Measurements from ENCODE around the gene CNTN5. TPM values are rescaled to one million over a fixed set of nuclear protein-coding genes. Genes with fewer than 3 reads are reported as not detected.

The CNTN5 gene
- total RNA-seq, 2 donors from 2014 or later, result 0.78 TPM; not detected in 1

GRCh38 chr11:100008417-100008816, 987.7 kb downstream of the CNTN5 start:
- no peaks in the 10 kb centered on the region for H3K36me3 ChIP-seq (replicated peaks in 1 of 2; ENCODE audit: insufficient read depth in 1 of 2, low read depth in 2 of 2)
- no peaks in the 10 kb centered on the region for H3K27me3 ChIP-seq
- ATAC-seq (peak; percentile 80), DNase-seq (no peak)
- 30 to 32% methylated on average over 1 of the region's 1 CpG for WGBS, 2 donors
- H3K4me1 ChIP-seq, result peaks cover 42% of the 10 kb centered on the region
- no peak overlapping the region for H3K4me3 ChIP-seq
- intact Hi-C loops (cut with DNase I), result no loop called here
- no peaks in the 10 kb centered on the region for H3K9me3 ChIP-seq
- H3K27ac ChIP-seq, result peak overlapping the region in 1 of 4 donors; percentile 34
- TF ChIP-seq POLR2A (IDR thresholded peaks at IDR 0.05) (no peak), CTCF (IDR thresholded peaks at IDR 0.05) (no peak)

DNA sequence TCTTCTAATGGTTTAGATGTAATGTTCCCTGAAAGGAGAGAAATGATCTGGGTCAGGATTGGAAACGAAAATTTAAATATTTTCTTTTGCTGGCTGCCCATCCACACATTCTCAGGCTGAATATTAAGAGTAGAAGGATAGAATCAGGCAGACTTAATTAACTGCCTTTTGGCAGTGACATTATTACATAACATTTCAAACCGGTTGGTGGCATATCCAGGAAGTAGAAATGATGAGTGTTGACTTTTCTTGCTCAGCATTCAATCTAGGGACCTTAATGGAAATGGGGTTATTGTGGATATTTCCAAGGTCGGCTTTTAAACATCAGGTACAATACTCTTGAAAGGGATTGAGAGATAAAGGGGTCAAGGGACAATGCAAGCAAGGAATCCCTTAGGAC, 989.0 kb downstream of the CNTN5 start:
- ATAC-seq, result no peak
- peaks cover 42% of the 10 kb centered on the region for H3K4me1 ChIP-seq
- TF ChIP-seq CTCF (IDR thresholded peaks at IDR 0.05) (no peak), POLR2A (IDR thresholded peaks at IDR 0.05) (no peak)
- H3K4me3 ChIP-seq, result no peak overlapping the region
- no peaks in the 10 kb centered on the region for H3K27me3 ChIP-seq
- 24 to 38% methylated on average over 3 of the region's 3 CpGs for WGBS, 2 donors
- no peaks in the 10 kb centered on the region for H3K9me3 ChIP-seq
- peak overlapping the region in 1 of 4 donors; percentile 46 for H3K27ac ChIP-seq
- H3K36me3 ChIP-seq (replicated peaks in 1 of 2; ENCODE audit: insufficient read depth in 1 of 2, low read depth in 2 of 2), result no peaks in the 10 kb centered on the region
- no peak for DNase-seq
- intact Hi-C loops (cut with DNase I), result no loop called here

GRCh38 chr11:100010393-100010792, 989.6 kb downstream of the CNTN5 start:
- no peak overlapping the region for H3K4me3 ChIP-seq
- no peak overlapping the region for H3K27ac ChIP-seq

GRCh38 chr11:100011697-100012096, 990.9 kb downstream of the CNTN5 start:
- Histone ChIP-seq H3K27ac (peak overlapping the region in 1 of 4 donors; percentile 5), H3K4me1 (peaks cover 42% of the 10 kb centered on the region), H3K4me3 (no peak overlapping the region), H3K9me3 (no peaks in the 10 kb centered on the region), H3K27me3 (no peaks in the 10 kb centered on the region), H3K36me3 (replicated peaks in 1 of 2; ENCODE audit: insufficient read depth in 1 of 2, low read depth in 2 of 2) (no peaks in the 10 kb centered on the region)
- no peak for TF ChIP-seq CTCF (IDR thresholded peaks at IDR 0.05)
- no peak for TF ChIP-seq POLR2A (IDR thresholded peaks at IDR 0.05)
- 0 to 9% methylated on average over 1 of the region's 1 CpG for WGBS, 2 donors
- DNase-seq (peak in 1 of 4 donors; percentile 6), ATAC-seq (no peak)
- intact Hi-C loops (cut with DNase I), result no loop called here

More at GRCh38 chr11:100010393-100010792, 989.6 kb downstream of the CNTN5 start:
- Histone ChIP-seq H3K27me3 (no peaks in the 10 kb centered on the region), H3K36me3 (replicated peaks in 1 of 2; ENCODE audit: insufficient read depth in 1 of 2, low read depth in 2 of 2) (no peaks in the 10 kb centered on the region), H3K9me3 (no peaks in the 10 kb centered on the region), H3K4me1 (peaks cover 42% of the 10 kb centered on the region)
- intact Hi-C loops (cut with DNase I), result no loop called here
- no peak for DNase-seq
- 51 to 93% methylated on average over 3 of the region's 3 CpGs for WGBS, 2 donors
- TF ChIP-seq POLR2A (IDR thresholded peaks at IDR 0.05), result no peak
- no peak for TF ChIP-seq CTCF (IDR thresholded peaks at IDR 0.05)
- ATAC-seq, result no peak

- WGBS, 2 donors, result 52 to 70% methylated on average over 1 of the region's 1 CpG
- TF ChIP-seq POLR2A (IDR thresholded peaks at IDR 0.05) (no peak), CTCF (IDR thresholded peaks at IDR 0.05) (no peak)
- no peak for ATAC-seq
- H3K27ac ChIP-seq, result no peak overlapping the region
- intact Hi-C loops (cut with DNase I), result no loop called here
- peaks cover 35% of the 10 kb centered on the region for H3K4me1 ChIP-seq
- H3K9me3 ChIP-seq, result no peaks in the 10 kb centered on the region
- H3K27me3 ChIP-seq, result no peaks in the 10 kb centered on the region
- no peak overlapping the region for H3K4me3 ChIP-seq
- DNase-seq, result no peak
- no peaks in the 10 kb centered on the region for H3K36me3 ChIP-seq (replicated peaks in 1 of 2; ENCODE audit: insufficient read depth in 1 of 2, low read depth in 2 of 2)
Measured at GRCh38 chr11:100013011-100013410, 992.3 kb downstream of the CNTN5 start.
